Measurements from ENCODE around the gene ALDH1B1. TPM values are rescaled to one million over a fixed set of nuclear protein-coding genes. Genes with fewer than 3 reads are reported as not detected.

The ALDH1B1 gene
- total and polyA plus RNA-seq, 5 donors: 11.5 to 27.2 (median 13.5) TPM

DNA sequence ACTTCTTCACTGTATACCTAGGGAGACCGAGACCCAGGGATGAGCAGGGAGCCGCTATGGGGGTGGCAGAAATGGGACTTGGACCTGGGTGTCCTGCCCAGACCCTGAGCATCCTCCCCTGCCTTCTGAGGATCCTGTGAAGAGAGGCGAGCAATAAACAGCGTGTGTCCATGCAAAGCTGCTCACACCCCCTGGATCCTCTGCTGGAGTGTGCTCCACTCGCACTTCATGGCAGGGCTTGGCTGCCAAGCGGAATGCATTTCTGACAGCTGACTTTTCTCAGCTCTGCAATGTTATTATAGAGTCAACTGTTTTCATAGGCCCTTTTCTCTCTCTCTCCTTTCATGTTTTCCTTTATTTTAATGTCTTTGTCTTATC is 31.0 kb upstream of the ALDH1B1 start:
- 58% methylated on average over 6 of the region's 6 CpGs for WGBS

DNA sequence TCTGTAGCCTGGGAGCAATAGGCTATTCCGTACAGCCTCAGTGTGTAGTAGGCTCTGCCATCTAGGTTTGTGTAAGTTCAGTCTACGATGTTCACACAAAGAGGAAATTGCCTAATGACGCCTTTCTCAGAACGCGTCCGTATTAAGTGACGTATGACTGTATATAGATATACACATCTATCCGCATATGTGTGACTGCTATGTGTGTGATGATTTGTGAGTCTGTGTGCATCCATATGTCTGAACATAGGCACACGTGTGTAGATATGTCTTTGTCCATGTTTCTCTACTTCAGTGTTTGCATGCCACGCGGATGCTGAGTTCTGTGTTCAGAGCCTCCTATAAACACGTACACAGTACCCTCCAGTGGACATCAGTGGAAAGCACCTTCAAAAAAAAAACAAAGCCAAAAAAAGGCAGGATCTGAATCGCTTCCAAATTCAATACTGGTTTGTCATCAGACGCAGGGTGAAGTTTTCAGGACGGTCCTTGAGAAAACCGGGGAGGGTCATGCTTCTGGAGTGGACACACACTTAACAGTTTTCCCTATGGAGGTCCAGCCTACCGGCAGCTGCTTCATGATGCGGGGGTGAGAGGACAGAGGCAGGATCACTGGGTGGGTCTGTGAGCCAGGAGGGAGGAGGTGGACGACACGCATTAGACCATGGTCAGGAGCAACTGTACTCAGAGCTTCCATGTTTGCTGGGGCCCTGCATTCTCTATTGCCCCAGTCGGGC is 29.5 kb upstream of the ALDH1B1 start:
- WGBS: 32% methylated on average over 21 of the region's 21 CpGs
- DNase-seq (peak in 2 of 3 donors; percentile 31 to 69), ATAC-seq (peak; percentile 82 to 86)
- intact Hi-C loops (cut with DNase I): loop anchor here in 3 of 4 donors (5.0 to 10.0 kb wide), 6 partner anchors 278 to 618 kb away; partner anchors contain the start of gene SLC25A51 (in 1 of the 3)
- Histone ChIP-seq H3K27ac (ENCODE audit: low read length) (no peak overlapping the region), H3K27me3 (ENCODE audit: control insufficient read depth, insufficient read depth) (no peaks in the 10 kb centered on the region), H3K4me1 (ENCODE audit: control insufficient read depth, insufficient read depth, low read length) (peaks cover 2% of the 10 kb centered on the region), H3K9me3 (ENCODE audit: control insufficient read depth, low read length) (no peaks in the 10 kb centered on the region), H3K4me3 (ENCODE audit: low read length) (no peak overlapping the region)

More for the DNA sequence above, 31.0 kb upstream of the ALDH1B1 start:
- Histone ChIP-seq H3K27me3 (ENCODE audit: control insufficient read depth, insufficient read depth) (no peaks in the 10 kb centered on the region), H3K4me3 (ENCODE audit: low read length) (no peak overlapping the region), H3K9me3 (ENCODE audit: control insufficient read depth, low read length) (no peaks in the 10 kb centered on the region), H3K4me1 (ENCODE audit: control insufficient read depth, insufficient read depth, low read length) (peaks cover 2% of the 10 kb centered on the region), H3K27ac (ENCODE audit: low read length) (no peak overlapping the region)
- ATAC-seq (peak; percentile 43 to 72), DNase-seq (peak in 2 of 3 donors; percentile 56 to 63)
- intact Hi-C loops (cut with DNase I): loop anchor here in 3 of 4 donors (5.0 to 10.0 kb wide), 6 partner anchors 277 to 617 kb away; partner anchors contain the start of gene SLC25A51 (in 1 of the 3)

DNA sequence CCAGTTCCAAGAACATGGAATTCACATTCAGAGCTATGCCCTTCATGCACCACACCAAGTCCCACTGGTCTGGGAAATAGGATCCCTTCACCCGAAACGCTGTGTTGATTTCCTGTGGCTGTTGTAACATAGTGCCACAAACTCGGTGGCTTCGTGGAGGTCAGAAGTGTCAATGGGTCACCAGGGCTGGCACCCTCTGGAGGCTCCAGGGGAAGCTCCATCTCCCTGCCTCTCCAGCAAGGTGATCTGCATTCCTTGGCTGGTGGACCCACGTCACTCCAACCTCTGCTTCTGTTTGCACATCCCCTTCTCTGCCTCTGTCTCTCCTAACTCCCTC is 28.9 kb upstream of the ALDH1B1 start:
- ATAC-seq (no peak), DNase-seq (no peak)
- no peak overlapping the region for H3K4me3 ChIP-seq (ENCODE audit: low read length)
- H3K27ac ChIP-seq (ENCODE audit: low read length): no peak overlapping the region
- no peaks in the 10 kb centered on the region for H3K27me3 ChIP-seq (ENCODE audit: control insufficient read depth, insufficient read depth)
- no peaks in the 10 kb centered on the region for H3K9me3 ChIP-seq (ENCODE audit: control insufficient read depth, low read length)
- intact Hi-C loops (cut with DNase I): loop anchor here in 3 of 4 donors (5.0 to 10.0 kb wide), 6 partner anchors 279 to 619 kb away; partner anchors contain the start of gene SLC25A51 (in 1 of the 3)
- 63% methylated on average over 5 of the region's 5 CpGs for WGBS
- peaks cover 2% of the 10 kb centered on the region for H3K4me1 ChIP-seq (ENCODE audit: control insufficient read depth, insufficient read depth, low read length)

DNA sequence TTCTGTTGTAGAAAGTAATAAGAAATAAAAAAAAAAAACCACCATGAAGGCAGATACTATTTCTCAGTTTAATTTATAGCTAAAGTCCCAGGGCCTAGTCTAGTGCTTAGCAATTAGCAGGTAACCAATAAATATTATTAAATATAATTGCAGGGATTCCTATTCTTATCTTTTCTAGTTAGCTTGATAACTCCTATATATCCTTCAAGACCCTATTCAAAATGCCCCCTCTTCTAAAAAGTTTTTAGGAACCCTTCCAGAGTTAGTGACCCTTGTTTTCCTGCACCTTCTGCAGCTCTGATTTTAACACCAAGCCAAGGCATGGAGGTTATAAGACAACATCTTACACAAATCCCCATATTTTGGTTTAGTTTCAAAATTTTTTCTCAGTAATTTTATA is 24.6 kb upstream of the ALDH1B1 start:
- H3K4me3 ChIP-seq (ENCODE audit: low read length): no peak overlapping the region
- H3K9me3 ChIP-seq (ENCODE audit: control insufficient read depth, low read length): no peaks in the 10 kb centered on the region
- H3K27ac ChIP-seq (ENCODE audit: low read length): no peak overlapping the region
- intact Hi-C loops (cut with DNase I): loop anchor here in 3 of 4 donors (5.0 to 10.0 kb wide), 5 partner anchors 49 to 623 kb away; partner anchors contain the start of gene SLC25A51 (in 1 of the 3)
- peaks cover 2% of the 10 kb centered on the region for H3K4me1 ChIP-seq (ENCODE audit: control insufficient read depth, insufficient read depth, low read length)
- ATAC-seq (no peak), DNase-seq (no peak)
- no peaks in the 10 kb centered on the region for H3K27me3 ChIP-seq (ENCODE audit: control insufficient read depth, insufficient read depth)

DNA sequence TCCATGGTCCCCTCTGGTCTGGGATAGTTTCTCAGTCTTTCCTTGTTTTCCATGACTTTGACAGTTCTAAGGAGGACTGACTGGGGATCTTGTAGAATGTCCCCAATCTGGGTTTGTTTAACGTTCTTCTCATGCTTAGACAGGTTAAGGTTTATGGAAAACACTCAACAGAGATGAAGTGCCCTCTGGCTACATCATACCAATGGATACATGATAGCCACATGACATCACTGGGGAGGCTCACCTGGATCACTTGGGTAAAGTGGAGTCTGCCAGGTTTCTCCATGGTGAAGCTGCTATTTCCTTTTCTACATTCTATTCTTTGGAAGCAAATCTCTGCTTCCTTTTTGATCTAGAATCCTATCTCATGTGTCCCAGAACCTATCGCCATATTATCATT is 23.8 kb upstream of the ALDH1B1 start:
- Histone ChIP-seq H3K9me3 (ENCODE audit: control insufficient read depth, low read length) (no peaks in the 10 kb centered on the region), H3K4me3 (ENCODE audit: low read length) (no peak overlapping the region), H3K27me3 (ENCODE audit: control insufficient read depth, insufficient read depth) (no peaks in the 10 kb centered on the region), H3K4me1 (ENCODE audit: control insufficient read depth, insufficient read depth, low read length) (no peaks in the 10 kb centered on the region), H3K27ac (ENCODE audit: low read length) (no peak overlapping the region)
- ATAC-seq: no peak
- intact Hi-C loops (cut with DNase I): loop anchor here in 3 of 4 donors (5.0 to 10.0 kb wide), 5 partner anchors 49 to 624 kb away; partner anchors contain the start of gene SLC25A51 (in 1 of the 3)
- no peak for DNase-seq
- 77% methylated on average over 2 of the region's 2 CpGs for WGBS

DNA sequence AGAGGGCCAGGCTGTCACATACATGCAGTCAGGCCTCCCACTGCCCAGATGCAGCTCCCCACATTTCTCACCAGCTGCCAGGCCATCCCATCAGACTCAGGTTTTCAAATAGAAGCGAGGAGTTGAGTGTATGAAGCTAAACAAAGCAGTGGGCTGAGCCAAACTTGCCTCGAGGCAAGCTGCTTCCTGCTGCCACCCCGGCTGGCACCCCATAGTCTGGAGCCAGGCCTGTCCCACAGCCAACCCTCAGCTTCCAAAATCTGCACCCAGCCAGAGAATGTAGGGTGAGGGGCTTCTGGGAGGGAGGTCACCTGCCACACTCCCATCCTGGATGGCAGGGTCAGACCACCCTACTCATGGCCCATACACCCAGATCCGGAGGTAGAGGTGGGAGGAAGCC is 22.3 kb upstream of the ALDH1B1 start:
- ATAC-seq: no peak

DNA sequence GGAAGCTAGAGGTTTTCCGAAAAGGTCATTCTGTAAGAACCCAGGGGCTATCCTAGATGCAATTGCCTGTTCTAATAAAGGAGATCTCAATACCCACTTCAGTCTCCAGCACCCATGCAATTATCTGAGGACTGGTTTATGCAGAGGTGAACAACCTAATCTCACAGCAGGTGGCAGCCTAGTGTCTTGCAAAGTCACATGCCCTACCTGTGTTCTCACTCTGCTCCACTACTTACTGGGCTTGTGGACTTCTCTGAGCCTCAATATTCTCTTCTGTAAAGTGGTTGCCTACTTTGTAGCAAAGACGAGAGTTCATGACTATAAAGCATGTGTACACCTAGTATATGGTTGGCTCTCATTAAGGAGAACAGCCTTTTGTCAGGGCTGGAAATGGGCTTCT is 21.0 kb upstream of the ALDH1B1 start:
- WGBS: 86% methylated on average over 2 of the region's 2 CpGs
- ATAC-seq (peak; percentile 20 to 50), DNase-seq (no peak)
- no peaks in the 10 kb centered on the region for H3K4me1 ChIP-seq (ENCODE audit: control insufficient read depth, insufficient read depth, low read length)
- no peak overlapping the region for H3K27ac ChIP-seq (ENCODE audit: low read length)
- H3K4me3 ChIP-seq (ENCODE audit: low read length): no peak overlapping the region
- intact Hi-C loops (cut with DNase I): no loop called here
- H3K27me3 ChIP-seq (ENCODE audit: control insufficient read depth, insufficient read depth): no peaks in the 10 kb centered on the region
- no peaks in the 10 kb centered on the region for H3K9me3 ChIP-seq (ENCODE audit: control insufficient read depth, low read length)

More for the DNA sequence above, 22.3 kb upstream of the ALDH1B1 start:
- Histone ChIP-seq H3K27me3 (ENCODE audit: control insufficient read depth, insufficient read depth) (no peaks in the 10 kb centered on the region), H3K4me3 (ENCODE audit: low read length) (no peak overlapping the region), H3K4me1 (ENCODE audit: control insufficient read depth, insufficient read depth, low read length) (no peaks in the 10 kb centered on the region), H3K9me3 (ENCODE audit: control insufficient read depth, low read length) (no peaks in the 10 kb centered on the region), H3K27ac (ENCODE audit: low read length) (no peak overlapping the region)
- DNase-seq: no peak
- intact Hi-C loops (cut with DNase I): no loop called here
- WGBS: 54% methylated on average over 4 of the region's 4 CpGs

DNA sequence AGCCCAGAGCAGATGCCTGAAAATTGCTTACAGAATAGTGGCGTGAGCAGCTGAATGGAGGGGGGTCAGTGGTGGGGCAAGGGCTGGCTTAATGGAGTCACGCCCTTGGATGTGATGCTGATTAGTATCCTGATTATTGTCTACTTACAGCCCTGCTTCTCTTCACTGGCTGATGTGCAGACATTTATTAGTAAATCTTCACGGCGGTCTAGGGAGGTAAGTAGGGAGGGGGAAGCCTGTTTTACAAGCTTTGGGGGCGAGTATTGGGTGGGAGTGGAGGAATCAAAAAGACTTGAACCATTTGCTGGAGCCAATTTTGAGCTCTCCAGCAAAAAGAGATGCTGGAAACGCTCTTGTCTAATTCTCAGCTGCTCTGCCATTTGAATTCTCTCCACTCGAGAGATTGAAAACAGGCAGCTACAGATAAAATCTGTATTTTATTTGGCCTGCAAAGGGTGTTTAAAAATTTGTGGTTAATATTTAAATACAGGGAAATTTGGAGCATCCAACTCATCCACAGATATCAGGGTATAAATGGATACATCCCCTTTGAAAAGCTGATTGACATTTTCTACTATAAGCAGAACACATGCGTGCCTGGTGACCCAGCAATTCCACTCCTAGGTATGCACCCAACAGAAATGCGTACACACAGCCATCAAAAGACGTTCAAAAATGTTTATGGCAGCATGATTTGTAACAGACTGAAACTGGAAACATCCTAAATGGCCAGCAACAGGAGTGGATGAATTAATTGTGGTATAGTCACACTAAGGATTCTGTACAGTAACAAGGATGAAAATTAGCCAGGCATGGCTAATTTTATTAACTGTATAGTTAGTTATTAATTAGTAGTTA is 19.5 kb upstream of the ALDH1B1 start:
- H3K27ac ChIP-seq (ENCODE audit: low read length): no peak overlapping the region
- H3K4me1 ChIP-seq (ENCODE audit: control insufficient read depth, insufficient read depth, low read length): no peaks in the 10 kb centered on the region
- no peaks in the 10 kb centered on the region for H3K27me3 ChIP-seq (ENCODE audit: control insufficient read depth, insufficient read depth)
- H3K9me3 ChIP-seq (ENCODE audit: control insufficient read depth, low read length): no peaks in the 10 kb centered on the region
- WGBS: 67% methylated on average over 10 of the region's 10 CpGs
- intact Hi-C loops (cut with DNase I): no loop called here
- ATAC-seq (no peak), DNase-seq (no peak)
- H3K4me3 ChIP-seq (ENCODE audit: low read length): no peak overlapping the region

DNA sequence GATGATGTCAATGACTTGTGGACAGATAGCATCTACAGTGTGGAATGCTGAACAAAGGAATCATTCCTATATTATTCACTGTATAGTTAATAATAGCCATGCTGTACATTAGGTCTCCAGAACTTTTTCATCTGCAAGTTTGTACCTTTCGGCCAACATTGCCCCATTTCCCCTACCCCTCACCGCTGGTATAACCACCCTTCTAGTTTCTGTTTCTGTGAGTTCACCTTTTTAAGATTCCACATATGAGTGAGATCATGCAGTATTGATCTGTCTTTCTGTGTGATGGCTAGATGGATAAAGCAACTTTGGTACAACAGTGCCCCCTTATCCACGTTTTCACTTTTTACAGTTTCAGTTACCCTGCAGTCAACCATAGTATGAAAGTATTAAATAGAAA is 18.8 kb upstream of the ALDH1B1 start:
- DNase-seq: no peak
- Histone ChIP-seq H3K27ac (ENCODE audit: low read length) (no peak overlapping the region), H3K27me3 (ENCODE audit: control insufficient read depth, insufficient read depth) (no peaks in the 10 kb centered on the region), H3K4me3 (ENCODE audit: low read length) (no peak overlapping the region), H3K4me1 (ENCODE audit: control insufficient read depth, insufficient read depth, low read length) (no peaks in the 10 kb centered on the region), H3K9me3 (ENCODE audit: control insufficient read depth, low read length) (no peaks in the 10 kb centered on the region)
- intact Hi-C loops (cut with DNase I): no loop called here
- ATAC-seq: no peak
- WGBS: 73% methylated on average over 3 of the region's 3 CpGs

DNA sequence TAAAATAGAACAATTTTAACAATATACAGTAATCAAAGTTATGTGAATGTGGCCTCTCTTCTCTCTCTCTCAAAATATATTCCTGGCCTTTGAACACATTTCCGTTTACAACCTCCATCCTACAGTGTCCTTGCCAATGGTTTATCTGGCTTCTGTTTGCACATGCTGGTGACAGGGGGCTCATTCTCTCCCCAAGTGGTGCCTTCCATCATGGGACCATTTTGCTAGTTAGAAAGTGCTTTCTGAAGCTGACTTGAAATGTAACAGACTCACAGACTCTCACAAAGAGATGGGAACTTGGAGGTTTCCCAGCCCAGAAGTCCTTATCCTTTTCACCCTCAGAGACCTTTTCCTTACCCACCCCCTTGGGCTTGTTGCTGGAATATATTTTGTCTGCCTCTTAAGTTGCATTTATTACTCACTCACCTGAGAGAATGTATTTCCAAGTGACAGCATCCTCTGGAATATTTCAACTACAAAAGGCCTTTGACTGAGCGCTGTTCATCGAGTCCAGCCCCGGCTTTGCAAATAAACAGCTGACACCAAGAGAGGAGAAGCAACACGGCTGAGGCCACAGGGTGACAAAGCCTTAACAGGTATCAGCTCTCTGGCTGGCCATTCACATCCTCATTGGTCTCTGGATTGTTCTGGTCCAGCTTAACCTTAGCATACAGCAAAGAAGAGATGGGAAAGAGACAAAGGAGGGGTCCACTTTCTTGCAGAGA is 17.5 kb upstream of the ALDH1B1 start:
- intact Hi-C loops (cut with DNase I): no loop called here
- Histone ChIP-seq H3K9me3 (ENCODE audit: control insufficient read depth, low read length) (no peaks in the 10 kb centered on the region), H3K27me3 (ENCODE audit: control insufficient read depth, insufficient read depth) (no peaks in the 10 kb centered on the region), H3K27ac (ENCODE audit: low read length) (no peak overlapping the region), H3K4me1 (ENCODE audit: control insufficient read depth, insufficient read depth, low read length) (no peaks in the 10 kb centered on the region), H3K4me3 (ENCODE audit: low read length) (no peak overlapping the region)
- ATAC-seq (no peak), DNase-seq (no peak)
- 65% methylated on average over 5 of the region's 5 CpGs for WGBS

All from right cardiac atrium (tissue), 5 donors.